GM06990 (cell line): ENCODE data around the gene PRKG1.

Experiments
- DNase-seq: peaks from one replicate; pipeline ENCODE4 v3.0.0-alpha.2; 2011; ENCODE audit not compliant: insufficient read length; ENCODE audit errors: extremely low read depth
- H3K27me3 ChIP-seq: replicated peaks from 2 replicates; pipeline ENCODE4 v1.6.0; 2011; ENCODE audit warnings: low read length; ENCODE audit not compliant: control insufficient read depth, insufficient read depth
- H3K36me3 ChIP-seq: 2 replicates; pipeline ENCODE4 v1.5.1; 2011; ENCODE audit warnings: low read length; ENCODE audit not compliant: control insufficient read depth, insufficient read depth
- H3K4me3 ChIP-seq: replicated peaks from 2 replicates; pipeline ENCODE4 v1.5.1; 2011; ENCODE audit warnings: low read depth, mild to moderate bottlenecking, control low read depth, low read length
- CTCF ChIP-seq: IDR thresholded peaks from 2 replicates; pipeline ENCODE4 v1.5.1; 2011; ENCODE audit warnings: low read length, control low read depth, mild to moderate bottlenecking, inconsistent platforms; ENCODE audit not compliant: insufficient read depth, poor library complexity, severe bottlenecking

The PRKG1 gene

DNA sequence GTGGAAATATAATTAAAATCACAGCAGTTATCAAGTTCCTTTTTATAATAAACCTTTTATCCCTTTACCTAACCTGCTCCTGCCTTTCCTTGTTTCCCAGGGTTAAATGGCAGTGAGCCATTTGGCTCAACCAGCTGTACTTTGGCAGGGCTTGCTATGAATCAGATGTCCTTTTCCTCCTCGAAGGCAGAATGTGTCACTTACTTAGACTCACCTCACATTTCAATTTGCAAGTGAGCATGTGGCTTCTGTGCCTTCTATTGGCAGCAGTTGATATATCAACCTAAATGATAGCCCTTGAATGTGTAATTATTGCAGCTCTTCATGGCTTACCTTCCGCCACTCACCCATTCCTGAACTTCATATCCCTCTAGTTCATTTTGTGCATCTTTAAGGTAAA is 323.4 kb downstream of the PRKG1 start:
- DNase-seq: no peak
- no peaks in the 10 kb centered on the region for H3K36me3 ChIP-seq
- no peak for TF ChIP-seq CTCF
- H3K27me3 ChIP-seq: no peaks in the 10 kb centered on the region
- no peak overlapping the region for H3K4me3 ChIP-seq

GRCh38 chr10:51399840-51400239 is 325.6 kb downstream of the PRKG1 start:
- no peaks in the 10 kb centered on the region for H3K36me3 ChIP-seq
- no peak overlapping the region for H3K4me3 ChIP-seq
- DNase-seq: no peak
- H3K27me3 ChIP-seq: no peaks in the 10 kb centered on the region
- no peak for TF ChIP-seq CTCF

DNA sequence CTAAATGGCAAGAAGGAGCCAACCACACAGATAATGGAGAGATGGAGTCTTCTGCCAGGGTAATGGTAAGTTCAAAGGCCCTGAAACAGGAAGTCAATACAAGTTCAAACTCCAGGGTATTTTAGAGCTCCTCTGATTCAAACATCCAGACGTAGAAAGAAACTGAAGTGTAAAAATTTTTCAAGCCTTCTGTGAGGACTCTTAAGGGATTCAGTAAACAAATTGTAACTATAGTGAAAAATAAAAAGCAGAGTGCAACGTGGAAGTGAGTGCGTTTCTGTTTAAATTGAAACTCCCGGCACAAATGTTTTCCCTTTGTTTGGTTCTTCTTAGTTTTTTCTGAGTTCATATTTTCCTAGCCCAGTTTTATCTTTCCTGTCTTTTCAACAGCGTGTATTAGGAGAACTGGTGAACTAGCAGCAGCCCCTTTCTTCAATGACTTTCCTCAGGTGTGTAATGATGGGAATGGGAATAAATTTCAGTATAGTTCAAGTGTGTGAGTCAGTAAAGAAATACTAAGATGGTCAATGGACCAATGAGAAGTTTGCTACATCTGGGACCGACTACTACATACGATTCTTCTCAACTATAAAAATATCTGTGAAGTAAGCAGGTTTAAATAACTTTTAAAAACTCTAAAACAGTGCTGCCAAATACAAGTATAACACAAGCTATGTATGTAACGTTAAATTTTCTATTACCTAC is 326.3 kb downstream of the PRKG1 start:
- no peaks in the 10 kb centered on the region for H3K36me3 ChIP-seq
- TF ChIP-seq CTCF: no peak
- no peak for DNase-seq
- H3K4me3 ChIP-seq: no peak overlapping the region
- no peaks in the 10 kb centered on the region for H3K27me3 ChIP-seq

DNA sequence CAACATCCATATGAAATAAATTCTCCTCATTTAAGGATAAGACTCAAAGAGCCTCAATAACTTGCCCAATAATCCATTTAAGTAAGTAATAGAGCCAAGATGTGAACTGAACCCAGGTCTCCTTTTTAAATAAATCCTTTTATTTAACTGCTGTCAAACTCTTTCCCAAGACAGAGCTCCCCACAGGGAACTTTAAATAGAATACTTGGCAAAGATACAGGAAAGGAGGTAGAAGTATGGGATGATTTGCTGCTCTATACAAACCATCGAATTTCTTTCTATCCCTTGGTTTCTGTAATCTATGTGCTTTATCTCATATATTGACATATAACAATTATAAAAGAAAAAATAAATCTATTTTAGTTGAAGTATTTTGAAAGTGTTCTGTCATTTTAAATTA is 329.2 kb downstream of the PRKG1 start:
- no peak for DNase-seq
- no peak for TF ChIP-seq CTCF
- Histone ChIP-seq H3K4me3 (no peak overlapping the region), H3K36me3 (no peaks in the 10 kb centered on the region), H3K27me3 (no peaks in the 10 kb centered on the region)

DNA sequence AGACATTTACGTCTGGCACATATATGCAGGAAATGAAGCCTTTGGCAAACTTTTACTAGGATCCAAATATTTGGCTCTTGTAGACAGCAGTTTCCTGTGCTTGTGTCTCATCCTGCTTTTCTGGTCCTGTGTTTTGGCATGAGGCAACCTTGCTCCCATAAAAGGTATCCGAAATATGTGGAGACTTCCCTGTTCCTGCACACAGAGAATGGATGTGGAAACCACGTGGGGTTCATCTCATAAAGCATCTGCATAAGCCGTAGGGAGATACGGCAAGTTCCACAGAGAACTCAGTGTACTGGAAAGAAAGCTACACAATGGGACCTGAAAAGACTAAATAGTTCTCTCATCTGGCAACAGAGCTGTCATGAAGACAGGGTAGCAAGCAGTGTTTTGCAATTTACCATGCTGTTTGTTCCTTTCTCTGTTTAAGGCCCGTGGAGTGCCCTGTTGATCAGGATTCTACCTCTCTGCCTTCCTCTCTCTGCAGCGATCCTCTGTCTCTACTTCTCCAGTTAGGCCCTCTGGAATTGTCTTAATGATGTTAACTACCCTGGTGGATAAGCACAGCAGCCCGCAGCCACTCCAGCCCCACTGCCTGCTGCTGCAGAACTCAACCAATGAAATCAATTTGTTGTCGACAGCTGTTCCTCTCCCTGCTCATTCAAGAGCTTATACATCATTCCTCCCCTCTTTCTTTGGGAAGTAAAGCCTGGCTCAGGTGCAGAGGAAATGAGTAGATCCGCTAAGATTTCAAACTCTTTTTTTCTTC is 331.5 kb downstream of the PRKG1 start:
- H3K27me3 ChIP-seq: no peaks in the 10 kb centered on the region
- no peak for DNase-seq
- H3K4me3 ChIP-seq: no peak overlapping the region
- no peak for TF ChIP-seq CTCF
- H3K36me3 ChIP-seq: no peaks in the 10 kb centered on the region
